ENCODE measurements around the gene MORN1. TPM values are rescaled to one million over a fixed set of nuclear protein-coding genes. Genes with fewer than 3 reads are reported as not detected.

MORN1 gene
- total RNA-seq, 1 donor from 2014 or later, result 12.7 TPM

DNA sequence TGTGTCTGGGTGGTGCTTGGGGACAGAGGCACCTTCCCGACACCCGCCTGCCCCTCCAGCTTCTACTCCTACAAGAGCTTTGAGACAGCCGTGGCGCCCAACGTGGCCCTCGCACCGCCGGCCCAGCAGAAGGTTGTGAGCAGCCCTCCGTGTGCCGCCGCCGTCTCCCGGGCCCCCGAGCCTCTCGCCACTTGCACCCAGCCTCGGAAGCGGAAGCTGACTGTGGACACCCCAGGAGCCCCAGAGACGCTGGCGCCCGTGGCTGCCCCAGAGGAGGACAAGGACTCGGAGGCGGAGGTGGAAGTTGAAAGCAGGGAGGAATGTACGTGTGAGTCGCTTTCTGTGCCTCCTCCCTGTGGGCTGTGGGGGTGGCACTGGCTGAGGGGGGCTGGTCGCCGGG lies 87.6 kb downstream of the MORN1 start:
- Mint-ChIP-seq H3K9me3 (ENCODE audit: unreplicated experiment) (no peaks in the 10 kb centered on the region), H3K36me3 (ENCODE audit: unreplicated experiment) (peaks cover 21% of the 10 kb centered on the region), H3K4me1 (ENCODE audit: unreplicated experiment) (peaks cover 23% of the 10 kb centered on the region), H3K27ac (ENCODE audit: unreplicated experiment) (no peak overlapping the region), H3K4me3 (ENCODE audit: unreplicated experiment) (no peak overlapping the region), H3K27me3 (ENCODE audit: unreplicated experiment) (no peaks in the 10 kb centered on the region)
- DNase-seq (ENCODE audit: extremely low spot score, unreplicated experiment), result no peak
- TF ChIP-seq, protein P1, sequence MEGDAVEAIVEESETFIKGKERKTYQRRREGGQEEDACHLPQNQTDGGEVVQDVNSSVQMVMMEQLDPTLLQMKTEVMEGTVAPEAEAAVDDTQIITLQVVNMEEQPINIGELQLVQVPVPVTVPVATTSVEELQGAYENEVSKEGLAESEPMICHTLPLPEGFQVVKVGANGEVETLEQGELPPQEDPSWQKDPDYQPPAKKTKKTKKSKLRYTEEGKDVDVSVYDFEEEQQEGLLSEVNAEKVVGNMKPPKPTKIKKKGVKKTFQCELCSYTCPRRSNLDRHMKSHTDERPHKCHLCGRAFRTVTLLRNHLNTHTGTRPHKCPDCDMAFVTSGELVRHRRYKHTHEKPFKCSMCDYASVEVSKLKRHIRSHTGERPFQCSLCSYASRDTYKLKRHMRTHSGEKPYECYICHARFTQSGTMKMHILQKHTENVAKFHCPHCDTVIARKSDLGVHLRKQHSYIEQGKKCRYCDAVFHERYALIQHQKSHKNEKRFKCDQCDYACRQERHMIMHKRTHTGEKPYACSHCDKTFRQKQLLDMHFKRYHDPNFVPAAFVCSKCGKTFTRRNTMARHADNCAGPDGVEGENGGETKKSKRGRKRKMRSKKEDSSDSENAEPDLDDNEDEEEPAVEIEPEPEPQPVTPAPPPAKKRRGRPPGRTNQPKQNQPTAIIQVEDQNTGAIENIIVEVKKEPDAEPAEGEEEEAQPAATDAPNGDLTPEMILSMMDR (IDR thresholded peaks at IDR 0.05), result no peak

DNA sequence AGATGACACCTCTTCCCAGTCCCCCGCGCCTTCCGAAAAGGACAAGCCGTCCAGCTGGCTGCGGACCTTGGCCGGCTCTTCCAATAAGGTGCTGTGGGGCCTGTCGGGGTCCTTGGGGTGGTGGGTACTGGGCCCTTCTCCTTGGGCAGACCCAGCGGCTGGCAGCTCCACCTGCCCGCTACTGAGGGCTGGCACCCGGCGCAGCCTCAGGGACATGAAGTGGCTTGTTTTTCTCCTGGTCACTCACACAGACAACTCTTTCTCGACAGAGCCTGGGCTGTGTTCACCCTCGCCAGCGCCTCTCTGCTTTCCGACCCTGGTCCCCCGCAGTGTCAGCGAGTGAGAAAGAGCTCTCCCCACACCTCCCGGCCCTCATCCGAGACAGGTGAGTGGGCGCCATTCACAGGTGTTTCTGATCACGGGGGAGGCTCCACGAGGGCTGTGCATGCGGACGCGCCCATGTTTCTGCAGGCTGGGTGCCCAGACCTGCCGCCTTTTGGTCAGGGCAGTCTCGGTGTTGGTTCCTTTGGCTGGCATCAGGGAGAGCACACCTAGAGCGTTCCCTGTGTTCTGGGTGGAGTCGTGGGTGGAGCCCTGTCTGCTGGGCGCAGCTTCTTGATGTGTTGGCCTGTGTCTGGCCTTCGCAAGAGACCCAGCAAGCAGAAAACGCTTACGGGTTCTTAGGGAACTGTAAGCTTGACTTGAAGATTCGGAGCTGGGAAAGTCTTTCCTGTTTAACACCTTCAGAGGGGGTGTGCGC lies 88.2 kb downstream of the MORN1 start:
- no peak for DNase-seq (ENCODE audit: extremely low spot score, unreplicated experiment)
- H3K36me3 Mint-ChIP-seq (ENCODE audit: unreplicated experiment), result peaks cover 17% of the 10 kb centered on the region
- H3K27ac Mint-ChIP-seq (ENCODE audit: unreplicated experiment), result no peak overlapping the region
- no peaks in the 10 kb centered on the region for H3K27me3 Mint-ChIP-seq (ENCODE audit: unreplicated experiment)
- H3K9me3 Mint-ChIP-seq (ENCODE audit: unreplicated experiment), result no peaks in the 10 kb centered on the region
- H3K4me3 Mint-ChIP-seq (ENCODE audit: unreplicated experiment), result no peak overlapping the region
- TF ChIP-seq, protein P1 (IDR thresholded peaks at IDR 0.05), result no peak
- H3K4me1 Mint-ChIP-seq (ENCODE audit: unreplicated experiment), result peaks cover 27% of the 10 kb centered on the region

DNA sequence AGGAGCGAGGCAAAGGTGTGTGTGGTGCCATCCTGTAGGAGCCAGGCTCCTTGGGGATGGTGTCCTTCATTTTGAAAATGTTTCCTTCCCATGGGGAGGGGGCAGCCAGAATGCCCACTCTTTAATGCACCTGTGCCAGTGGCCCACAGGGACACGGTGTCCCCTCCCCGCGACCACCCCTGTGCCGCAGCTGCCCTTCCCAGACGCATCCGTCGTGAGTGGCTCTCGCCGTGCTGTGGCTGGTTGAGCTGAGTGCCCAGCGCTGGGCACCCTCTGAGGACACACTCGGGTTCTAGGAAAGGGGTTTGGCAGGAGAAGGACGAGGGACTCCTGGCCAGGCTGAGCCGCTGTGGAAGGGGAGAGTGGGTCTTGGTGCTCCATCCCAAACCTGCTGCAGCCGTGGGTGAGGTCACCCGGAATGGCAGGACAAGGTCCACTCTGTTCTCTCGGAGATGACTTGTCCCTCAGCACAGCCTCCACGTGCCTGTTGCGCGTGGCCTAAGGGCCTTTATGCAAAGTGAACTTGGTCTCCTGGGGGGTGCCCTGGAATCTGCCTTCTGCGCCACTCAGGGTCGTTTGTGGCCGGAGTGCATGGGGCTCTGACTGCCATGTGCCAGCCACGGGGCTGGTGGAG lies 88.9 kb downstream of the MORN1 start:
- DNase-seq (ENCODE audit: extremely low spot score, unreplicated experiment), result no peak
- H3K36me3 Mint-ChIP-seq (ENCODE audit: unreplicated experiment), result peaks cover 10% of the 10 kb centered on the region
- no peaks in the 10 kb centered on the region for H3K27me3 Mint-ChIP-seq (ENCODE audit: unreplicated experiment)
- H3K27ac Mint-ChIP-seq (ENCODE audit: unreplicated experiment), result no peak overlapping the region
- H3K4me3 Mint-ChIP-seq (ENCODE audit: unreplicated experiment), result no peak overlapping the region
- TF ChIP-seq, protein P1 (IDR thresholded peaks at IDR 0.05), result no peak
- H3K9me3 Mint-ChIP-seq (ENCODE audit: unreplicated experiment), result no peaks in the 10 kb centered on the region
- H3K4me1 Mint-ChIP-seq (ENCODE audit: unreplicated experiment), result peaks cover 27% of the 10 kb centered on the region

DNA sequence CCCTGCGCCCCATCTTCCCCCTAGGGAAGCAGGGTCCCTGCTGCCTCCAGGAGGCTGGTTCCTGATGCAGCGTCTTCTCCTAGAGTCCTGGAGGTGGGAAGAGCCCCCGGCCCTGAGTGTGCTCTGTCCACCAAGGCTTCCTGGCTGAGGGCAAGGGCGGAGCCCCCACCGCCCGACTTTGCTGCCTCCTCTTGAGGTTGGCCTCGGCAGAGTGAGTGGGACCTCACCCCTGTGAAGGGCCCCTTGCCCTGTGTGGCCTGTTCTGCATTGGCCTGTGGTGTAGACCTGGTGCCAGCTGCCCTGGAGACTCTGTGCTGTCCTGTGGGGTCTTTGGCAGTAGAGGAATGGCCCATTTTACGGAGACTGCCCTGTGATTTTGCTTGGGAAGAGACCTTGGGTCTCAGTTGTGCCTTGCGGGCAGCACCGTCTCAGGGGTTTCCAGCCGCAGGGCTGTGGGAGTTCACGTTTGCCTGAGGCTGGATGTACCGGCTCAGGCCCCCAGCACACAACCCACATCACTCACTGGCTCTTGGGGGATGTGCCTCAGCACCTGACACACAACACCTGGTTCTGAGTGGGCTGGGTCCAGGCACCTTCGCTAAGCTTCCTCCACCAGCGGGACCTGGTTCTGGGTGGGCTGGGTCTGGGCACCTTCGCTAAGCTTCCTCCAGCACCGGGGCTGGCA lies 89.6 kb downstream of the MORN1 start:
- Mint-ChIP-seq H3K27ac (ENCODE audit: unreplicated experiment) (no peak overlapping the region), H3K27me3 (ENCODE audit: unreplicated experiment) (no peaks in the 10 kb centered on the region)
- TF ChIP-seq, protein P1 (IDR thresholded peaks at IDR 0.05), result no peak

More for the DNA sequence above, 89.6 kb downstream of the MORN1 start:
- H3K9me3 Mint-ChIP-seq (ENCODE audit: unreplicated experiment), result no peaks in the 10 kb centered on the region
- H3K4me3 Mint-ChIP-seq (ENCODE audit: unreplicated experiment), result no peak overlapping the region
- H3K36me3 Mint-ChIP-seq (ENCODE audit: unreplicated experiment), result peaks cover 9% of the 10 kb centered on the region
- no peak for DNase-seq (ENCODE audit: extremely low spot score, unreplicated experiment)
- H3K4me1 Mint-ChIP-seq (ENCODE audit: unreplicated experiment), result peaks cover 27% of the 10 kb centered on the region
